HepG2 (cell line): ENCODE results near the gene MILR1. TPM values are rescaled to one million over a fixed set of nuclear protein-coding genes. Genes with fewer than 3 reads are reported as not detected.
"Not testable (repeated sequence)": the region's sequence is repeated elsewhere in the genome, so short reads cannot be mapped to it uniquely, and the experiment has no call there.

Source experiments
- ATAC-seq: fragments of 200-7000 bp; cut with Tn5 transposase; 3 replicates; pipeline ENCODE4 v1.9.1; 2020; ENCODE audit warnings: mild to moderate bottlenecking, moderate library complexity
- BruUV-seq: library from RNA; stranded (reverse); fragments of 400-500 nt; replicated peaks from 2 replicates; lab custom pipeline; 2021; lab: Mats Ljungman, UMichigan
- CTCF ChIA-PET: fragments of 300-600 bp; formaldehyde crosslinking; extraction: SDS; loops from one replicate; lab custom pipeline; 2021; ENCODE audit warnings: low total read pairs, inconsistent platforms, low intra/inter-chr PET ratio; lab: Yijun Ruan, JAX
- POLR2A ChIA-PET: fragments of 350-600 bp; sonication (Branson Sonifier 250); formaldehyde crosslinking; loops from one replicate; lab custom pipeline; 2020; ENCODE audit warnings: antibody characterized with exemption, inconsistent platforms; lab: Yijun Ruan, JAX
- DNase-seq: peaks from one replicate; pipeline ENCODE4 v3.0.0-alpha.2; 2015; ENCODE audit warnings: low spot score
- FAIRE-seq: peaks from 3 replicates; lab custom pipeline; 2011; peaks lifted over from hg19 to GRCh38; lab: Jason Lieb, UNC
- H2AFZ ChIP-seq: one replicate; pipeline ENCODE4 v1.6.1; 2011; ENCODE audit warnings: low read length, inconsistent platforms
- H3K27ac ChIP-seq: fragments of 300-600 bp; 3 replicates; pipeline ENCODE4 v1.8.0; 2011; ENCODE audit warnings: mixed run types, mild to moderate bottlenecking, mixed read lengths, low read length, inconsistent platforms; ENCODE audit not compliant: insufficient read depth; ENCODE audit errors: extremely low read length
- H3K27me3 ChIP-seq, 2 experiments: fragments of 200-600 bp in 1 of 2; 2 replicates in 1 of 2; 3 replicates in 1 of 2; pipeline versions ENCODE4 v1.6.0 to v1.8.0; 2011; ENCODE audit warnings: low read length in 2 of 2, mild to moderate bottlenecking in 2 of 2, moderate library complexity in 2 of 2, inconsistent platforms in 1 of 2; ENCODE audit not compliant: insufficient read depth in 2 of 2, control insufficient read depth in 1 of 2
- H3K36me3 ChIP-seq, 2 experiments: fragments of 200-600 bp in 1 of 2; replicated peaks in 1 of 2; 2 replicates in 1 of 2; 3 replicates in 1 of 2; pipeline versions ENCODE4 v1.5.1 to v1.8.0; 2011; ENCODE audit warnings: low read length in 2 of 2, inconsistent platforms in 1 of 2; ENCODE audit not compliant: insufficient read depth in 2 of 2, control insufficient read depth in 1 of 2
- H3K4me1 ChIP-seq: 2 replicates; pipeline ENCODE4 v1.5.1; 2012; ENCODE audit warnings: low read length, inconsistent platforms; ENCODE audit not compliant: insufficient read depth
- H3K4me2 ChIP-seq: 2 replicates; pipeline ENCODE4 v1.6.0; 2011; ENCODE audit warnings: low read depth, low read length, inconsistent platforms
- H3K4me3 ChIP-seq, 3 experiments: fragments of 200-600 bp in 1 of 3; sonication (generic), shearing (Covaris generic) in 1 of 3; replicated peaks in 1 of 3; 2 replicates each; pipeline ENCODE4 v1.5.1; 2011 to 2016; ENCODE audit warnings: low read length in 3 of 3, inconsistent platforms in 2 of 3, low read depth in 2 of 3, mild to moderate bottlenecking in 2 of 3, control low read depth in 1 of 3, mixed read lengths in 1 of 3; ENCODE audit not compliant: insufficient read depth in 1 of 3
- H3K79me2 ChIP-seq: one replicate; pipeline ENCODE4 v1.6.1; 2011; ENCODE audit warnings: low read length, inconsistent platforms; ENCODE audit not compliant: insufficient read depth
- H3K9ac ChIP-seq: 2 replicates; pipeline ENCODE4 v1.6.0; 2011; ENCODE audit warnings: mild to moderate bottlenecking, low read depth, low read length, inconsistent platforms; ENCODE audit not compliant: insufficient read depth
- H3K9me3 ChIP-seq: 2 replicates; pipeline ENCODE4 v1.5.1; 2012; ENCODE audit warnings: mild to moderate bottlenecking, low read length
- H4K20me1 ChIP-seq: 2 replicates; pipeline ENCODE4 v1.6.0; 2011; ENCODE audit warnings: inconsistent platforms, mild to moderate bottlenecking, low read length, moderate library complexity; ENCODE audit not compliant: insufficient read depth
- FIP1L1 ChIP-seq: fragments of 200-400 bp; formaldehyde crosslinking; IDR thresholded peaks from 2 replicates; pipeline ENCODE4 v1.6.1; 2018; ENCODE audit warnings: low read depth, mild to moderate bottlenecking, low read length, moderate library complexity, borderline replicate concordance; ENCODE audit not compliant: insufficient read depth
- FOSL2 ChIP-seq: sonication (generic); formaldehyde crosslinking; IDR thresholded peaks from 2 replicates; pipeline ENCODE4 v1.4.0; 2020; ENCODE audit warnings: missing genetic modification reagents
- HINFP ChIP-seq: sonication (generic); formaldehyde crosslinking; IDR thresholded peaks from 2 replicates; pipeline ENCODE4 v1.4.0; 2020; ENCODE audit warnings: low read depth, mild to moderate bottlenecking, missing genetic modification reagents
- MNT ChIP-seq: fragments of 450-650 bp; IDR thresholded peaks from 2 replicates; pipeline ENCODE4 v1.6.1; 2016
- RCOR2 ChIP-seq: IDR thresholded peaks from 2 replicates; pipeline ENCODE4 v1.6.1; 2016; ENCODE audit warnings: missing biosample characterization, missing genetic modification reagents
- TEAD2 ChIP-seq: sonication (generic); formaldehyde crosslinking; IDR thresholded peaks from 2 replicates; pipeline ENCODE4 v1.9.0; 2021; ENCODE audit warnings: missing genetic modification reagents
- ZMYM3 ChIP-seq: sonication (generic); formaldehyde crosslinking; IDR thresholded peaks from 2 replicates; pipeline ENCODE4 v1.5.1; 2020; ENCODE audit warnings: mild to moderate bottlenecking, missing genetic modification reagents
- ZNF629 ChIP-seq: sonication (generic); formaldehyde crosslinking; conservative IDR thresholded peaks from 2 replicates; pipeline ENCODE4 v1.5.0; 2020; ENCODE audit warnings: missing genetic modification reagents
- ZNF816 ChIP-seq: sonication (generic); formaldehyde crosslinking; IDR thresholded peaks from 2 replicates; pipeline ENCODE4 v1.8.0; 2022; ENCODE audit warnings: missing genetic modification reagents, mild to moderate bottlenecking, borderline replicate concordance
- WGBS: methylation state at CpG from one replicate; pipeline ENCODE4 v1.1.6; 2017; ENCODE audit warnings: low lambda C conversion rate; 5-methylcytosine and 5-hydroxymethylcytosine counted together
- in situ Hi-C: cut with HindIII; loops from 2 replicates; pipeline ENCODE4 v1.10.0; 2017; ENCODE audit warnings: low pct_unique_long_range_greater_than_20kb; ENCODE audit not compliant: extremely low pct_ligation_motif_present
- intact Hi-C: fragments of 100-400 bp; cut with micrococcal nuclease; formaldehyde crosslinking; loops from one replicate; pipeline ENCODE4 v1.10.0; 2022; ENCODE audit not compliant: unreplicated experiment
- polyA plus RNA-seq, 8 experiments: library from polyadenylated mRNA; depleted of rRNA in 3 of 8; stranded (reverse) in 7 of 8; unstranded in 1 of 8; fragments of >200 nt; fragmentation: Illumina TruSeq in 4 of 8; extraction: Trizol in 4 of 8; gene quantifications; 2 replicates each; pipeline versions ENCODE4 v1.2.1 to v1.2.3, GENCODE V29; 2011 to 2016; ENCODE audit warnings: low read depth in 4 of 8, missing spikeins in 1 of 8, mixed read lengths in 1 of 8; ENCODE audit not compliant: insufficient read depth in 1 of 8
- total RNA-seq, 5 experiments: library from RNA; depleted of rRNA; stranded (reverse); fragments of >200 nt; fragmentation: Illumina TruSeq; extraction: Trizol; gene quantifications; 2 replicates each; pipeline ENCODE4 v1.2.3, GENCODE V29; 2016; ENCODE audit warnings: low read depth in 1 of 5

MILR1 gene
- total and polyA plus RNA-seq, 2 of the 13 experiments (the other 11 are each of a cell fraction or from before 2014, with no cell fraction given): 0.27 to 1.7 TPM

GRCh38 chr17:64458756-64459155 is 9.8 kb downstream of the MILR1 start:
- BruUV-seq: no TSS peak
- Histone ChIP-seq H2AFZ (no peak overlapping the region), H4K20me1 (no peaks in the 10 kb centered on the region), H3K4me2 (no peak overlapping the region), H3K9me3 (no peaks in the 10 kb centered on the region), H3K36me3 (no peaks in the 10 kb centered on the region), H3K4me3 (no peak overlapping the region)
- intact Hi-C loops: no loop called here
- peak; percentile 77 for TF ChIP-seq MNT
- no peak for TF ChIP-seq FIP1L1
- TF ChIP-seq, all 625 proteins: peak for 1
- in situ Hi-C loops: no loop called here
- ChIA-PET CTCF (no interaction called here), POLR2A (no interaction called here)
- WGBS: 8% methylated on average over 8 of the region's 8 CpGs
- Histone ChIP-seq H3K27ac (no peak overlapping the region), H3K9ac (no peak overlapping the region), H3K27me3 (peaks cover 0 to 11% of the 10 kb centered on the region in 2 experiments; a peak in 3 of 5 replicates), H3K79me2 (no peaks in the 10 kb centered on the region), H3K4me1 (peaks cover 7% of the 10 kb centered on the region; the same call in 1 of the 2 replicates)
- ATAC-seq (peak; percentile 30), DNase-seq (no peak), FAIRE-seq (no peak)

GRCh38 chr17:64459284-64459747 is 10.4 kb downstream of the MILR1 start:
- no peak overlapping the region for H3K27ac ChIP-seq
- peak; percentile 43; the same call in 2 of the 3 replicates for ATAC-seq

GRCh38 chr17:64459818-64460217 is 10.9 kb downstream of the MILR1 start:
- DNase-seq, H3K4me1 ChIP-seq, in situ Hi-C loops, H3K27ac ChIP-seq, H3K79me2 ChIP-seq, ATAC-seq, CTCF ChIA-PET, H3K36me3 ChIP-seq, H3K4me3 ChIP-seq, intact Hi-C loops, FAIRE-seq, BruUV-seq, H3K9me3 ChIP-seq, H4K20me1 ChIP-seq, H3K4me2 ChIP-seq, H2AFZ ChIP-seq, POLR2A ChIA-PET, H3K9ac ChIP-seq: not testable (repeated sequence)
- H3K27me3 ChIP-seq: peaks cover 0 to 11% of the 10 kb centered on the region in 2 experiments; a peak in 3 of 5 replicates
- WGBS: 79% methylated on average over 7 of the region's 7 CpGs

More at GRCh38 chr17:64459284-64459747, 10.4 kb downstream of the MILR1 start:
- in situ Hi-C loops: no loop called here
- H3K4me2 ChIP-seq: no peak overlapping the region
- no peaks in the 10 kb centered on the region for H3K9me3 ChIP-seq
- ChIA-PET POLR2A (no interaction called here), CTCF (no interaction called here)
- DNase-seq: no peak
- no peaks in the 10 kb centered on the region for H3K79me2 ChIP-seq
- no peaks in the 10 kb centered on the region for H4K20me1 ChIP-seq
- no peak overlapping the region for H3K4me3 ChIP-seq
- H3K9ac ChIP-seq: no peak overlapping the region
- H2AFZ ChIP-seq: no peak overlapping the region
- peaks cover 0 to 11% of the 10 kb centered on the region in 2 experiments; a peak in 3 of 5 replicates for H3K27me3 ChIP-seq
- BruUV-seq: no TSS peak
- intact Hi-C loops: no loop called here
- peak; percentile 37 for TF ChIP-seq FOSL2 (CRISPR knock-in tag)
- peak; percentile 73; the same call in 1 of the 2 replicates for TF ChIP-seq ZMYM3 (CRISPR knock-in tag)
- no peak for TF ChIP-seq ZNF816
- 0 out of 2 replicates have a peak, but pooled peaks have one; percentile 25 for TF ChIP-seq RCOR2 (CRISPR knock-in tag)
- no peak for TF ChIP-seq TEAD2 (CRISPR knock-in tag)
- TF ChIP-seq HINFP: no peak
- peak; percentile 71 for TF ChIP-seq ZNF629 (CRISPR knock-in tag)
- H3K4me1 ChIP-seq: peaks cover 7% of the 10 kb centered on the region; the same call in 1 of the 2 replicates
- WGBS: 19% methylated on average over 6 of the region's 6 CpGs
- no peaks in the 10 kb centered on the region for H3K36me3 ChIP-seq
- FAIRE-seq: no peak
